SK-N-SH (cell line): ENCODE data around the gene NUP160. TPM values are rescaled to one million over a fixed set of nuclear protein-coding genes. Genes with fewer than 3 reads are reported as not detected.
"Not testable (repeated sequence)": the region's sequence is repeated elsewhere in the genome, so short reads cannot be mapped to it uniquely, and the experiment has no call there.

ENCODE experiments used
- CTCF ChIA-PET: fragments of 300-600, 350-600 bp; formaldehyde crosslinking; extraction: SDS; loops from one replicate; lab custom pipeline; 2021; lab: Yijun Ruan, JAX
- POLR2A ChIA-PET: fragments of 350-600 bp; sonication (Branson Sonifier 250); formaldehyde crosslinking; extraction: SDS; loops from one replicate; lab custom pipeline; 2020; ENCODE audit warnings: antibody characterized with exemption, inconsistent platforms; lab: Yijun Ruan, JAX
- DNase-seq: peaks from one replicate; pipeline ENCODE4 v3.0.0; 2012
- H2AFZ ChIP-seq: fragments of 200-600 bp; sonication (generic); 2 replicates; pipeline ENCODE4 v1.8.1; 2016; ENCODE audit warnings: antibody characterized with exemption, mild to moderate bottlenecking, low read depth
- H3F3A ChIP-seq: fragments of 200-600 bp; sonication (generic); replicated peaks from 2 replicates; pipeline ENCODE3; 2016; ENCODE audit warnings: antibody characterized with exemption, mild to moderate bottlenecking; ENCODE audit not compliant: insufficient read depth
- H3K27ac ChIP-seq, 2 experiments: fragments of 200-500 bp in 1 of 2; fragments of 200-600 bp in 1 of 2; sonication (Bioruptor generic) in 1 of 2; sonication (generic), shearing (Covaris generic) in 1 of 2; 2 replicates each; pipeline versions ENCODE4 v1.5.1 to v1.6.1; 2014 to 2016; ENCODE audit warnings: low read depth in 2 of 2, inconsistent platforms in 1 of 2, low read length in 1 of 2, mild to moderate bottlenecking in 1 of 2, mixed read lengths in 1 of 2
- H3K27me3 ChIP-seq: fragments of 200-600 bp; sonication (generic), shearing (Covaris generic); 2 replicates; pipeline ENCODE4 v1.6.1; 2016; ENCODE audit warnings: mixed run types; ENCODE audit not compliant: insufficient read depth
- H3K36me3 ChIP-seq, 2 experiments: fragments of 200-500 bp in 1 of 2; fragments of 200-600 bp in 1 of 2; sonication (Bioruptor generic) in 1 of 2; sonication (generic) in 1 of 2; replicated peaks in 1 of 2; 2 replicates each; pipeline versions ENCODE3 to v1.5.1; 2014 to 2016; ENCODE audit warnings: low read length in 1 of 2, mild to moderate bottlenecking in 1 of 2; ENCODE audit not compliant: insufficient read depth in 2 of 2, control insufficient read depth in 1 of 2
- H3K4me1 ChIP-seq, 2 experiments: fragments of 200-500 bp in 1 of 2; fragments of 200-600 bp in 1 of 2; sonication (Bioruptor generic) in 1 of 2; sonication (generic), shearing (Covaris generic) in 1 of 2; 2 replicates each; pipeline versions ENCODE4 v1.5.1 to v1.6.1; 2014 to 2016; ENCODE audit warnings: low read depth in 1 of 2, low read length in 1 of 2, mixed run types in 1 of 2; ENCODE audit not compliant: insufficient read depth in 2 of 2, control insufficient read depth in 1 of 2
- H3K4me2 ChIP-seq: fragments of 200-600 bp; sonication (generic), shearing (Covaris generic); 2 replicates; pipeline ENCODE4 v1.6.1; 2017; ENCODE audit warnings: mixed run types
- H3K4me3 ChIP-seq, 2 experiments: fragments of 200-500 bp in 1 of 2; fragments of 200-600 bp in 1 of 2; sonication (Bioruptor generic) in 1 of 2; sonication (generic), shearing (Covaris generic) in 1 of 2; 2 replicates each; pipeline versions ENCODE4 v1.5.1 to v1.8.1; 2014 to 2016; ENCODE audit warnings: low read depth in 2 of 2, inconsistent platforms in 1 of 2, low read length in 1 of 2, mild to moderate bottlenecking in 1 of 2, mixed read lengths in 1 of 2, moderate library complexity in 1 of 2
- H3K79me2 ChIP-seq: fragments of 200-600 bp; sonication (generic); 2 replicates; pipeline ENCODE4 v1.8.1; 2017; ENCODE audit warnings: mild to moderate bottlenecking; ENCODE audit not compliant: insufficient read depth
- H3K9ac ChIP-seq: fragments of 200-600 bp; sonication (generic); 2 replicates; pipeline ENCODE4 v1.6.1; 2017; ENCODE audit warnings: mixed run types
- H3K9me2 ChIP-seq: fragments of 200-600 bp; sonication (generic); 2 replicates; pipeline ENCODE4 v1.6.1; 2017; ENCODE audit warnings: mixed run types
- H3K9me3 ChIP-seq: fragments of 200-600 bp; sonication (generic); 2 replicates; pipeline ENCODE4 v1.6.1; 2017; ENCODE audit warnings: mixed run types, mild to moderate bottlenecking, moderate library complexity
- H4K20me1 ChIP-seq: fragments of 200-600 bp; sonication (generic); 2 replicates; pipeline ENCODE4 v1.6.1; 2017; ENCODE audit warnings: mild to moderate bottlenecking, mixed run types; ENCODE audit not compliant: insufficient read depth
- CHD2 ChIP-seq: fragments of 150-350 bp; IDR thresholded peaks from 2 replicates; pipeline ENCODE4 v1.6.1; 2018; ENCODE audit warnings: low read length; ENCODE audit not compliant: partially characterized antibody
- CTCF ChIP-seq: fragments of 200-600 bp; sonication (generic); IDR thresholded peaks from 2 replicates; pipeline ENCODE4 v1.6.1; 2017; ENCODE audit warnings: antibody characterized with exemption, mild to moderate bottlenecking, moderate library complexity
- FOSL2 ChIP-seq: IDR thresholded peaks from 2 replicates; pipeline ENCODE4 v1.4.0; 2012; ENCODE audit warnings: low read depth, mild to moderate bottlenecking, moderate library complexity, borderline replicate concordance
- FOXM1 ChIP-seq: IDR thresholded peaks from 2 replicates; pipeline ENCODE4 v1.4.0; 2012; ENCODE audit warnings: low read depth, mild to moderate bottlenecking
- GATA2 ChIP-seq: sonication (generic); formaldehyde crosslinking; IDR thresholded peaks from 2 replicates; pipeline ENCODE4 v1.5.0; 2020; ENCODE audit warnings: mild to moderate bottlenecking, missing genetic modification reagents
- MXI1 ChIP-seq: IDR thresholded peaks from 2 replicates; pipeline ENCODE4 v1.6.1; 2012; ENCODE audit warnings: mild to moderate bottlenecking, low read depth, low read length, improper control_type of control experiment
- NFIC ChIP-seq: IDR thresholded peaks from 2 replicates; pipeline ENCODE4 v1.4.0; 2012; ENCODE audit warnings: borderline replicate concordance
- NRF1 ChIP-seq: IDR thresholded peaks from 2 replicates; pipeline ENCODE4 v1.6.1; 2012; ENCODE audit warnings: low read depth, mild to moderate bottlenecking, low read length
- RCOR1 ChIP-seq: fragments of 150-350 bp; IDR thresholded peaks from 2 replicates; pipeline ENCODE4 v1.6.1; 2017; ENCODE audit warnings: antibody characterized with exemption, low read length
- SMC3 ChIP-seq: IDR thresholded peaks from 2 replicates; pipeline ENCODE4 v1.6.1; 2012; ENCODE audit warnings: low read depth, low read length, improper control_type of control experiment
- TAF1 ChIP-seq: IDR thresholded peaks from 2 replicates; pipeline ENCODE4 v1.6.1; 2012; ENCODE audit warnings: low read depth, mild to moderate bottlenecking, low read length, moderate library complexity, borderline replicate concordance
- YY1 ChIP-seq: IDR thresholded peaks from 2 replicates; pipeline ENCODE4 v1.4.0; 2012; ENCODE audit warnings: low read depth, mild to moderate bottlenecking
- WGBS: methylation state at CpG from one replicate; pipeline ENCODE4 v1.1.6; 2017; ENCODE audit warnings: low lambda C conversion rate; 5-methylcytosine and 5-hydroxymethylcytosine counted together
- polyA plus RNA-seq, 3 experiments: library from polyadenylated mRNA; depleted of rRNA; stranded (reverse); fragments of >200 nt; gene quantifications; 2 replicates each; pipeline ENCODE4 v1.2.3, GENCODE V29; 2012
- TF ChIP-seq, protein P1 (sequence below): IDR thresholded peaks from 2 replicates; pipeline ENCODE4 v1.4.0; 2012; ENCODE audit warnings: low read depth
- TF ChIP-seq, protein P2 (sequence below): IDR thresholded peaks from 2 replicates; pipeline ENCODE4 v1.4.0; 2012; ENCODE audit warnings: low read depth, borderline replicate concordance

Gene NUP160
- polyA plus RNA-seq, 1 of the 3 experiments (the other 2 are of a cell fraction), result 19.3 TPM

- TF ChIP-seq FOSL2 (no peak), CHD2 (no peak), CTCF (no peak), NRF1 (no peak), NFIC (no peak)
These were observed 72.8 kb downstream of the NUP160 start (continued) for GRCh38 chr11:47775240-47775869.

GRCh38 chr11:47773882-47774281 is 74.3 kb downstream of the NUP160 start:
- WGBS, result 96% methylated on average over 3 of the region's 3 CpGs
- Histone ChIP-seq H2AFZ (no peak overlapping the region), H3K27me3 (no peaks in the 10 kb centered on the region), H3K36me3 (peaks cover 25 to 28% of the 10 kb centered on the region in 2 experiments), H4K20me1 (no peaks in the 10 kb centered on the region), H3K4me1 (peaks cover 0 to 3% of the 10 kb centered on the region in 2 experiments; a peak in 1 of 4 replicates), H3K9ac (no peak overlapping the region), H3K9me3 (no peaks in the 10 kb centered on the region), H3K27ac (no peak overlapping the region)
- ChIA-PET CTCF (interaction anchor here (1.2 kb wide), 1 partner anchor 10 kb away, joined by 4 read pairs; no protein-coding TSS in a partner anchor), POLR2A (no interaction called here)
- no peak for DNase-seq
- TF ChIP-seq YY1 (no peak), GATA2 (CRISPR knock-in tag) (no peak), TAF1 (no peak), RCOR1 (no peak), SMC3 (no peak), FOXM1 (no peak), MXI1 (no peak)
- TF ChIP-seq, protein P1, sequence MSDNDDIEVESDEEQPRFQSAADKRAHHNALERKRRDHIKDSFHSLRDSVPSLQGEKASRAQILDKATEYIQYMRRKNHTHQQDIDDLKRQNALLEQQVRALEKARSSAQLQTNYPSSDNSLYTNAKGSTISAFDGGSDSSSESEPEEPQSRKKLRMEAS, result no peak
- TF ChIP-seq, protein P2, sequence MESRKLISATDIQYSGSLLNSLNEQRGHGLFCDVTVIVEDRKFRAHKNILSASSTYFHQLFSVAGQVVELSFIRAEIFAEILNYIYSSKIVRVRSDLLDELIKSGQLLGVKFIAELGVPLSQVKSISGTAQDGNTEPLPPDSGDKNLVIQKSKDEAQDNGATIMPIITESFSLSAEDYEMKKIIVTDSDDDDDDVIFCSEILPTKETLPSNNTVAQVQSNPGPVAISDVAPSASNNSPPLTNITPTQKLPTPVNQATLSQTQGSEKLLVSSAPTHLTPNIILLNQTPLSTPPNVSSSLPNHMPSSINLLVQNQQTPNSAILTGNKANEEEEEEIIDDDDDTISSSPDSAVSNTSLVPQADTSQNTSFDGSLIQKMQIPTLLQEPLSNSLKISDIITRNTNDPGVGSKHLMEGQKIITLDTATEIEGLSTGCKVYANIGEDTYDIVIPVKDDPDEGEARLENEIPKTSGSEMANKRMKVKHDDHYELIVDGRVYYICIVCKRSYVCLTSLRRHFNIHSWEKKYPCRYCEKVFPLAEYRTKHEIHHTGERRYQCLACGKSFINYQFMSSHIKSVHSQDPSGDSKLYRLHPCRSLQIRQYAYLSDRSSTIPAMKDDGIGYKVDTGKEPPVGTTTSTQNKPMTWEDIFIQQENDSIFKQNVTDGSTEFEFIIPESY, result no peak
- TF ChIP-seq, all 33 proteins: peak for 0
- H3K4me2 ChIP-seq, result no peak overlapping the region
- H3F3A ChIP-seq, result peaks cover 14% of the 10 kb centered on the region
- H3K4me3 ChIP-seq, result no peak overlapping the region
- H3K79me2 ChIP-seq, result no peaks in the 10 kb centered on the region
- H3K9me2 ChIP-seq, result no peaks in the 10 kb centered on the region

DNA sequence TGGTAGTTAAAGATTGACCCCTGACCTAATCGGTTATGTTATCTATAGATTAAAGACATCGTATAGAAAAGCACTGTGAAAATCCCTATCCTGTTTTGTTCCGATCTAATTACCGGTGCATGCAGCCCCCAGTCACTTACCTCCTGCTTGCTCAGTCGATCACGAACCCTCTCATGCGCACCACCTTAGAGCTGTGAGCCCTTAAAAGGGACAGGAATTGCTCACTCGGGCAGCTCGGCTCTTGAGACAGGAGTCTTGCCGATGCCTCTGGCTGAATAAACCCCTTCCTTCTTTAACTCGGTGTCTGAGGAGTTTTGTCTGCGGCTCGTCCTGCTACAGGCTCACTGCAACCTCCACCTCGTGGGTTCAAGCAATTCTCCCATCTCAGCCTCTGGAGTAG is 78.6 kb downstream of the NUP160 start:
- Histone ChIP-seq H4K20me1 (peaks cover 19% of the 10 kb centered on the region), H3K4me1 (peaks cover 5 to 16% of the 10 kb centered on the region in 2 experiments; a peak in 3 of 4 replicates), H3K36me3 (peaks cover 2 to 10% of the 10 kb centered on the region in 2 experiments), H3K79me2 (peaks cover 25% of the 10 kb centered on the region), H3F3A (peaks cover 16% of the 10 kb centered on the region)
- DNase-seq, H3K27ac ChIP-seq, H3K4me3 ChIP-seq, CTCF ChIA-PET, POLR2A ChIA-PET, H3K27me3 ChIP-seq, H2AFZ ChIP-seq, H3K4me2 ChIP-seq, H3K9me3 ChIP-seq, H3K9me2 ChIP-seq, H3K9ac ChIP-seq: not testable (repeated sequence)
- WGBS, result 90% methylated on average over 14 of the region's 14 CpGs
